NCI-H1694 treated with DMSO at 0.1 percent for 48 hours (cell line): ENCODE data around the gene BRD2.

ENCODE experiments used
- DNase-seq: peaks from one replicate; lab custom pipeline; 2025; lab: John Stamatoyannopoulos, UW

Gene BRD2

DNA sequence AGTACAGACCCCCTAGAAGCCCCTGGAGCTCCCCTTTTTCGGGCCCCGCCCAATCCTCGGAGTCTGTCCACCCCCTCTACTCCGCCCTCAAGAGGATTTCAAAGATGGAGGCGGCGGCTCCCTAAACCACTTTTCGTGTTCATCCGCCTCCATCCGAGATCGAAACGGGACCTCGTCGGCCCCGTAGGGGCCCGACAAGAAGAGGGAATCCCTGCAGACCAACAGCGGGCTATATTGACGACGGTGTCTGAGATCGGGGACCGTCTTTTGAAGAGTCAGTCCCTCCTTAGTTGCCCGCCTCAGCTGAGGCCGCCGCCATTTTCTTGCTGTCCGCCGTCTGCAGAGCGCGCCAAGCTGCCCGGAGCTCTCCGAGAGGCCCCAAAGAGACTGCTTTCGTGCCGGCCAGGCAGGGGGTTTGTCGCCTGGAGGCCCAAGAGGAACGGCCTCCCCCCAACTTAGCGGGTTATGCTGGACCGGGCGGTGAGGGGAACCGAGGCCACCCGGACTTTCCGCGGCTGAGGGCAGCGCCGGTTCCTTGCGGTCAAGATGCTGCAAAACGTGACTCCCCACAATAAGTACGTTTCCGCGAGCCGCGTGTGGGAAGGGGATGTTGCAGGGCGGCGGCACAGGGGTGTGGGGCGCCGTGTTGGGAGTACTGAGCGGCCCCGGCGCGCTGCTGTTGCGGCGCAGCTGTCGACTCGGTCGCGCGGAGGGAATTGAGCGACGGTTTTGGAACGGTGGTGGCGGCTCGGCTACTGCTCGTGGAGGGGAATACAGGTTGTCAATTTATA, 4.2 kb downstream of the BRD2 start:
- DNase-seq: no peak

DNA sequence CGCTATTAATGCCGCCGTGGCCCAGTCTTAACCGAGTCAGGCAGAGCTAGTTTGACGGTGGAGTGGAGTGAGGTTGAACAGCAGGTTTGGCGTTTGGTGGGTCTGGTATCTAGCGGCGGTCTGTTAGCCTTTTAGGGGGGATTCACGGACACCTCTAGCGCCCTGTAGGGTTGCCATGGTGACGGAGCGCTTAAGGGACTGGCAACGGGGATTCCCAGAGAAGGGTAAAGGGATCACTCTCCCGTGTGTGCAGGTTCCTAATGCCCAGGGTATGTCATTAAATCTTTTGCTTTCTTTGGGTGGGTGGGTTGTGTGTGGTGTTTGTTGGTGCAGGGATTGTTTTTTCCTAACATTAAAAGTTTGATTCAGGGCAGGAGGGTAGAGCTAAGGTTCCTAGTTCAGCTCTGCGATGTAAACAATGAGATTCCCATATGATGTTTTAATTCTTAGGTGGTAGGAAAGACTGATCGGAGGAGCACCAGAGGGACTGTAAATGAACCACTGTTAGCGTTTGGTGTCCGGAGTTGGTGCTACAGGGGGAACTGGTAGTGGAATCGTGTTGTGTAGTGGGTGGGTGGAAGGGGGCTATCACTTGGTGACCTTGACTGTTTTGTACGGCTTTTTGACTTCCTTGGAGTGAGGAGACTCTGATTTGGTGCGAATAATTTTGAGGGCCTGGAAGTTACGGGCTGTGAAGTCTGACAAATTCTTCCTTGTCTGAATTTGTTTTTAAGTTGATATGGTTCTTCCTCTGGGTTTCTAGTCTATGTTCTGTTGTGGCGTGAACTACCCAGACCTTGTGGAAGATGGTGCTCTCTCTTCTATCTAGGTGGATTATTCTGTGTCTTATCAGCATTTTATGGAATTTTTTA, 5.0 kb downstream of the BRD2 start:
- DNase-seq: no peak

DNA sequence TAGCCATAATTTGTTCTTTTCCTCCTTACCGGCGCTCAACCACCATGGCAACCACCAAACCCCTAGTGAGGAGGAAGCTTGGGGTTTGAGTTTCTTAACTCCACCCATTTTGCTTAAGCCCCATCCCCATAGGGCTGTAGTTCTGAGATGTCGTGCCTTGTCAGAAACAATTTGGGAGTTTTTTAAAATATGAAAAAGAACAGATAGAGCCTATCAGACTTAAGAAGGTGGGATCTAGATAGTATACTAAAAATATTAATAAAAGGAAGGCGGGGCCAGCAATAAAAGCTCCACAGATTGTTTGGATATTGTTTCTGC, 5.6 kb downstream of the BRD2 start:
- DNase-seq: no peak

DNA sequence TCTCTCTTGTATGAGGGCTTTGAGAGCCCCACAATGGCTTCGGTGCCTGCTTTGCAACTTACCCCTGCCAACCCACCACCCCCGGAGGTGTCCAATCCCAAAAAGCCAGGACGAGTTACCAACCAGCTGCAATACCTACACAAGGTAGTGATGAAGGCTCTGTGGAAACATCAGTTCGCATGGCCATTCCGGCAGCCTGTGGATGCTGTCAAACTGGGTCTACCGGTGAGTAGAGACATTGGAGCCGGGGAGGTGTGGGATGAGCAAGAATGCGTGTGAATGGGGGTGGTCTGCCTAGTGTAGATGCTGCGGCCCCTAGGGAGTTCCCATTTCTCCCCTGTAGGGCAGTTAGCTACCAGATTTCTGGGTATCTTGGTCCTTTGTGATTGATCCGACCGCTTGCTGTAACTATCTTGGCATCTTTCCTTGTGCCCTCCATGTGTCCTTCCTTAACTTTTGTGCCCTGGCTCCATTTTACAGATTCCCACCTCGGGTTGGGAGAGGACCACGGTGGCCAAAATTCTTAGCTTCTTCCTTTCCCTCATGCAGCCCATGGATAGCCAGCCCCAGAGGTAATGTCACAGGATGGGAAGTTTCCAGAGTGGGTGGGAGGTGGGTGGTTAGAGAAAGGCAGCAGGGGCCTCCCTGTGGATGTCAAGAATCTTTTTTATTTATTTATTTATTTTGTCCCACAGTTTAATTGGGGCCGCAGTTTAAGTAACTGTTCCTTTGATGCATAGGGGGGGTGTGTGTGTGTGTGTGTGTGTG, 6.3 kb downstream of the BRD2 start:
- DNase-seq: no peak

DNA sequence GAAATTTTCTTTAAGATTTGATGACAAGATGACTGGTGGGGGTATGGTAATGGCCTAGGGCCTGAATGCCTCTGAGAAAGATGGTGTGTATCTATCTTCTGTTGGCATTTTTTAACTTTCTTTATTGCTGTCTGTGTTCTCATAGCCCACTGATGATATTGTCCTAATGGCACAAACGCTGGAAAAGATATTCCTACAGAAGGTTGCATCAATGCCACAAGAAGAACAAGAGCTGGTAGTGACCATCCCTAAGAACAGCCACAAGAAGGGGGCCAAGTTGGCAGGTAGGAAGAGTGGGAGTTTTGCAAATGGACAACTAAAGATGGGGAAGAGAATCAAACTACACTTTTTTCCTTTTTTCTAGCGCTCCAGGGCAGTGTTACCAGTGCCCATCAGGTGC, 7.5 kb downstream of the BRD2 start:
- no peak for DNase-seq

- no peak for DNase-seq
These were observed 8.1 kb downstream of the BRD2 start for GRCh38 chr6:32976334-32977069.

GRCh38 chr6:32977272-32977952, 9.0 kb downstream of the BRD2 start:
- DNase-seq: no peak

GRCh38 chr6:32977953-32978324, 9.5 kb downstream of the BRD2 start:
- DNase-seq: no peak

DNA sequence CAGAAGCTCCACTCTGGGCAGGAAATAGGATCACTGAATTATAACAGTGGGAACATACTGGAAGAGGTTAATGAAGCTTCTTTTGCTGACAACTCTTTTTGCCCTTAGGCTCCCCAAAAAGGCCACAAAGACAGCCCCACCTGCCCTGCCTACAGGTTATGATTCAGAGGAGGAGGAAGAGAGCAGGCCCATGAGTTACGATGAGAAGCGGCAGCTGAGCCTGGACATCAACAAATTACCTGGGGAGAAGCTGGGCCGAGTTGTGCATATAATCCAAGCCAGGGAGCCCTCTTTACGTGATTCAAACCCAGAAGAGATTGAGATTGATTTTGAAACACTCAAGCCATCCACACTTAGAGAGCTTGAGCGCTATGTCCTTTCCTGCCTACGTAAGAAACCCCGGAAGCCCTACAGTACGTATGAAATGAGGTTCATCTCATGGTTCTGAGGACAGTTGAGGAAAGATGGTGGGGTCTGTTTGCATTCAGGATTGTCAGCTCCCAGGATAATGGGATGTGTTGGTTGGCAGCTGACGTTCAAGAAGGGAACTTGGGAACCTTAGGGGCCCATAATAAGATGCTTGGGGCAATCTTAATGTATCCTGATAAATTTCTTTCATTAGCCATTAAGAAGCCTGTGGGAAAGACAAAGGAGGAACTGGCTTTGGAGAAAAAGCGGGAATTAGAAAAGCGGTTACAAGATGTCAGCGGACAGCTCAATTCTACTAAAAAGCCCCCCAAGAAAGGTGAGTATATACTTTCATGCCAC, 11.5 kb downstream of the BRD2 start:
- DNase-seq: no peak

GRCh38 chr6:32980488-32981038, 12.2 kb downstream of the BRD2 start:
- DNase-seq: no peak

- no peak for DNase-seq
These were observed 13.8 kb downstream of the BRD2 start for GRCh38 chr6:32982084-32982701.

DNA sequence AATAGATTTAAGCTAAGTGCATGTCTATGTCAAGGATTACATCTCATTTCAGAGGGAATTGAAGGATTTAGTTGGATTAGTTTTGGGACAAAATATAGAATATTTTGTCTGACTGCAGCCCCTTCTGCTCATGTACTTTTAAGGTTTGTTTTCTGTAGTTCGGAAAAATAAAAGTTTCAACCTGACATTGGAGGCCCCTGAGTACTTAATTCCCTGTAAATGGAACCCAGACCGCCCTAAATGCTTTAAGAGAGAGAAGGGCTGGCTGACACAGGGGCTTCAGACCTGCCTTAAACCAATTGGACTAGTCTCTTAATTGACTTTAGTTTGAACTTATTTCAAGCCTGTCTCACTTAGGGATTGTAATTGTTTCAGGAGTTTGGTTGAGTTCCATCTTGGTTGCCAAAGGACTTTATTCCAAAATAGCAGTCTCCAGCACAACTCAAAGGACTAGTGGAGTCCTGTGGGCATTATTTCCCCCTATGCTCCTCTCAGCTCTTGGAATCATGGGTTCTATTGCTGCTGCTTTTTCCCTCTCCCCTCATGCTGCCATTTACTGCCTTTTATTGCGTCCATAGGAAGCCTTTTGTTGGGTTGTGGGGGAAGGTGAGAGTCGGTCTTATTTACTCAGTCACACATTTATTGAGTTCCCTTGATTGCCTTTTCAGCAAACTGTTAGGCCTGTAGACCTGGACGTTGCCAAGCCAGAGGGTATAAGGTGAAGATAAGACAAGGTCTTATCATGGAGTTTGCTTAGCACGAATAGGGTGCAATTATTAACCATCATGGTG, 14.5 kb downstream of the BRD2 start:
- no peak for DNase-seq

GRCh38 chr6:32983493-32983848, 15.1 kb downstream of the BRD2 start:
- no peak for DNase-seq

GRCh38 chr6:32983964-32984621, 15.7 kb downstream of the BRD2 start:
- no peak for DNase-seq

GRCh38 chr6:32984622-32985389, 16.4 kb downstream of the BRD2 start:
- DNase-seq: peak; percentile 87

DNA sequence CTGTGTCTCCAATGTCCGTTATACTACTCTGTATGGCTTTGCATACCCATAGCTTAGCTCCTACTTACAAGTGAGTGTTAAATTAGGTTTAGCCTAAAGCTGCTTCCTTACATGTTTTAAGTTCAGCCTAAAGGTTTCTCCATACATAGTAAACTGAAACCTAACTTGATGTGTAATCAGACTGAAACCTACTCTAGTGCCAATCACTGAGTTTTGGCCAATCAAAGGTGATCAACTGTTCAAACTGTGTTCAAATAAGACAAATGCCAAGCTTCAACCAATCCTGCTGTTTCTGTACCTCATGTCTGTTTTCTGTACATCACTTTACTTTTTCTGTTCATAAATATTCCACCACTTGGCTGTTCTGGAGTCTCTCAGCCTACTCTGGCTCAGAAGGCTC, 21.0 kb downstream of the BRD2 start:
- no peak for DNase-seq

GRCh38 chr6:32991972-32992371, 23.6 kb downstream of the BRD2 start:
- DNase-seq: no peak
